ENCODE data around the gene ACAD10. TPM values are rescaled to one million over a fixed set of nuclear protein-coding genes. Genes with fewer than 3 reads are reported as not detected.
"Not testable (repeated sequence)": the region's sequence is repeated elsewhere in the genome, so short reads cannot be mapped to it uniquely, and the experiment has no call there.

The ACAD10 gene
- total RNA-seq, 1 donor from 2014 or later = 49.9 TPM

DNA sequence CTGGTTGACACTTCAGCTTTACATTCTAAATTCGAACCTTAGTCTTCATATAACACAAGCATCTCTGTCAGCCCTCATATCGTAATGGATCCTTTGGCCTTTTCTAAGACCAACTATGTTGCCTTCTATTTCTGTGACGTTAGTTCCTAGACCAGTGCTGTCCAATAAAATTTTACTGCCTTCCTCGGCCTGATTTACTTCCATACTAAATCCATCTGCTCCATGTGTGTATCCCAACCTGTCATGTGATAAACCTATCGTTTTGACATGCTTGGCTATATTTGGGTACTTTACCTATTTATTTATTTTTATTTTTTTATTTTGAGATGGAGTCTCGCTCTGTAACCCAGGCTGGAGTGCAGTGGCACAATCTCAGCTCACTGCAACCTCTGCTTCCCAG lies 20.3 kb downstream of the ACAD10 start:
- H3K4me1 Mint-ChIP-seq (ENCODE audit: unreplicated experiment) = no peaks in the 10 kb centered on the region
- H3K36me3 Mint-ChIP-seq = peaks cover 12% of the 10 kb centered on the region
- no peak overlapping the region for H3K4me3 Mint-ChIP-seq
- no peak for TF ChIP-seq CTCF (conservative IDR thresholded peaks at IDR 0.05)
- no peaks in the 10 kb centered on the region for H3K9me3 Mint-ChIP-seq
- no peaks in the 10 kb centered on the region for H3K27me3 Mint-ChIP-seq
- DNase-seq (ENCODE audit: extremely low spot score, unreplicated experiment) = no peak
- H3K27ac Mint-ChIP-seq = no peak overlapping the region

GRCh38 chr12:111715279-111715678 lies 29.4 kb downstream of the ACAD10 start:
- Mint-ChIP-seq H3K4me3 (no peak overlapping the region), H3K9me3 (no peaks in the 10 kb centered on the region), H3K4me1 (ENCODE audit: unreplicated experiment) (no peaks in the 10 kb centered on the region), H3K27me3 (no peaks in the 10 kb centered on the region), H3K27ac (no peak overlapping the region), H3K36me3 (peaks cover 16% of the 10 kb centered on the region)
- DNase-seq (ENCODE audit: extremely low spot score, unreplicated experiment) = no peak
- no peak for TF ChIP-seq CTCF (conservative IDR thresholded peaks at IDR 0.05)

DNA sequence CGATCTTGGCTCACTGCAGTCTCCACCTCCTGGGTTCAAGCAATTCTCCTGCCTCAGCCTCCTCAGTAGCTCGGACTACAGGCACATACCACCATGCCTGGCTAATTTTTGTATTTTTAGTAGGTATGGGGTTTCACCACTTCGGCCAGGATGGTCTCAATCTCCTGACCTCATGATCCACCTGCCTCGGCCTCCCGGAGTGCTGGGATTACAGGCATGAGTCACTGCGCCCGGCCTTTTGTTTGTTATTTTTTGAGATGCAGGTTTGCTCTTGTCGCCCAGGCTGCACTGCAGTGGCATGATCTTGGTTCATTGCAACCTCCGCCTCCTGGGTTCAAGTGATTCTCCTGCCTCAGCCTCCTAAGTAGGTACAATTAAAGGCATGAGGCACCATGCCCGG lies 33.5 kb downstream of the ACAD10 start:
- DNase-seq (ENCODE audit: extremely low spot score, unreplicated experiment); H3K27ac Mint-ChIP-seq; H3K9me3 Mint-ChIP-seq; H3K4me3 Mint-ChIP-seq; H3K4me1 Mint-ChIP-seq (ENCODE audit: unreplicated experiment); H3K27me3 Mint-ChIP-seq: not testable (repeated sequence)
- H3K36me3 Mint-ChIP-seq = peaks cover 23% of the 10 kb centered on the region

DNA sequence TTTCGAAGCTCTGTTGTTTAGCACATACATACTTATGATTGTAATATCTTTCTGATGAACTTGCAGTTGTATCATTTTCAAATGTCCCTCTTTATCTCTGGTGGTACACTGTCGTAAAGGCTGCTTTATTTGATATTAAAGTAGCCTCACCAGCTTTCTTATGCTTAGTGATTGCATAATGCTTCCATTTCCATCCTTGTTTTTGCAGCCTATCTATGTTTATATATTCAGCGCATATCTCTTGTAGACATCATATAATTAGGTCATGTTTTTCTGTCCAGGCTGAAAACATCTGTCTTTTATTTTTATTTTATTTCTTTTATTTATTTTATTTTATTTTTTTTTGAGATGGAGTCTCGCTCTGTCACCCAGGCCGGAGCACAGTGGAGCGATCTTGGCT lies 34.6 kb downstream of the ACAD10 start:
- TF ChIP-seq CTCF (conservative IDR thresholded peaks at IDR 0.05) = no peak
- no peaks in the 10 kb centered on the region for H3K27me3 Mint-ChIP-seq

GRCh38 chr12:111723646-111724360 lies 38.0 kb downstream of the ACAD10 start:
- H3K4me1 Mint-ChIP-seq (ENCODE audit: unreplicated experiment); DNase-seq (ENCODE audit: extremely low spot score, unreplicated experiment); H3K27ac Mint-ChIP-seq; H3K27me3 Mint-ChIP-seq; H3K4me3 Mint-ChIP-seq; H3K9me3 Mint-ChIP-seq: not testable (repeated sequence)
- H3K36me3 Mint-ChIP-seq = peaks cover 22% of the 10 kb centered on the region

More for the DNA sequence above, 34.6 kb downstream of the ACAD10 start:
- no peak overlapping the region for H3K27ac Mint-ChIP-seq
- H3K4me1 Mint-ChIP-seq (ENCODE audit: unreplicated experiment) = no peaks in the 10 kb centered on the region
- no peaks in the 10 kb centered on the region for H3K9me3 Mint-ChIP-seq
- peaks cover 26% of the 10 kb centered on the region for H3K36me3 Mint-ChIP-seq
- H3K4me3 Mint-ChIP-seq = no peak overlapping the region
- no peak for DNase-seq (ENCODE audit: extremely low spot score, unreplicated experiment)

DNA sequence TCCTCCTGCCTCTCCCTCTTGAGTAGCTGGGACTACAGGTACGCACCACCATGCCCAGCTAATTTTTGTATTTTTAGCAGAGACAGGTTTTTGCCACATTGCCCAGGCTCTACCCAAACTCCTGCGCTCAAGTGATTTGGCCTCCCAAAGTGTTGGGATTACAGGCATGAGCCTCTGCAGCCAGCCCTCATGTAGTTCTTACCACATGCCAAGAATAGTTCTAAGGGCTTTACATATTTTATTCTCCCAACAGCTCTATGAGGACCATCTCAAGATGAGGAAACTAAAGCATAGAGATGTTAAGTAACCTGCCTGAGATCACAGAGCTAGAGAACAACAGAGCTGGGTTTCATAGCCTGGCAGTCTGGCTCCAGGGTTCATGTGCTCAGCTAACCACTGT lies 42.9 kb downstream of the ACAD10 start:
- no peaks in the 10 kb centered on the region for H3K9me3 Mint-ChIP-seq
- no peak for DNase-seq (ENCODE audit: extremely low spot score, unreplicated experiment)
- TF ChIP-seq CTCF (conservative IDR thresholded peaks at IDR 0.05) = no peak
- no peak overlapping the region for H3K4me3 Mint-ChIP-seq
- H3K27me3 Mint-ChIP-seq = no peaks in the 10 kb centered on the region
- peaks cover 25% of the 10 kb centered on the region for H3K36me3 Mint-ChIP-seq
- H3K27ac Mint-ChIP-seq = no peak overlapping the region
- no peaks in the 10 kb centered on the region for H3K4me1 Mint-ChIP-seq (ENCODE audit: unreplicated experiment)
